K562 (cell line): ENCODE results near the gene C1QTNF3. TPM values are rescaled to one million over a fixed set of nuclear protein-coding genes. Genes with fewer than 3 reads are reported as not detected.

ENCODE experiments used
- ATAC-seq: fragments of 200-7000 bp; cut with Tn5 transposase; 3 replicates; pipeline ENCODE4 v1.9.1; 2020; ENCODE audit warnings: moderate library complexity
- BruUV-seq: library from RNA; stranded (reverse); fragments of 400-500 nt; replicated peaks from 2 replicates; lab custom pipeline; 2021; lab: Mats Ljungman, UMichigan
- CTCF ChIA-PET: fragments of 300-600 bp; formaldehyde crosslinking; extraction: SDS; loops from one replicate; lab custom pipeline; 2021; ENCODE audit warnings: low intra/inter-chr PET ratio; lab: Yijun Ruan, JAX
- POLR2A ChIA-PET: fragments of 300-600, 350-650 bp; sonication (Branson Sonifier 250); formaldehyde crosslinking; extraction: SDS; loops from one replicate; lab custom pipeline; 2021; ENCODE audit warnings: antibody characterized with exemption, inconsistent platforms; lab: Yijun Ruan, JAX
- DNase-seq, 4 experiments: peaks; one replicate each; pipeline versions ENCODE4 v3.0.0 to v3.0.0-alpha.2; 2011 to 2018; ENCODE audit warnings: low spot score in 3 of 4, mixed read lengths in 3 of 4; ENCODE audit errors: extremely low read depth in 1 of 4
- FAIRE-seq: peaks from 2 replicates; lab custom pipeline; 2011; peaks lifted over from hg19 to GRCh38; lab: Jason Lieb, UNC
- H2AFZ ChIP-seq: 2 replicates; pipeline ENCODE4 v1.6.0; 2011; ENCODE audit warnings: low read depth, low read length, control low read depth, inconsistent platforms
- H3K27ac ChIP-seq: fragments of 200-600 bp; 3 replicates; pipeline ENCODE4 v1.8.0; 2011; ENCODE audit warnings: low read depth, mild to moderate bottlenecking, control low read depth, inconsistent platforms, low read length, moderate library complexity, mixed read lengths; ENCODE audit errors: extremely low read depth
- H3K27me3 ChIP-seq, 2 experiments: fragments of 300-600 bp in 1 of 2; 2 replicates in 1 of 2; 3 replicates in 1 of 2; pipeline versions ENCODE4 v1.6.0 to v1.8.0; 2011; ENCODE audit warnings: inconsistent platforms in 2 of 2, low read length in 2 of 2, mild to moderate bottlenecking in 1 of 2, mixed read lengths in 1 of 2, moderate library complexity in 1 of 2; ENCODE audit not compliant: control insufficient read depth in 2 of 2, insufficient read depth in 2 of 2
- H3K36me3 ChIP-seq: fragments of 300-600 bp; 3 replicates; pipeline ENCODE4 v1.8.0; 2011; ENCODE audit warnings: mild to moderate bottlenecking, low read length, inconsistent platforms; ENCODE audit not compliant: control insufficient read depth, insufficient read depth
- H3K4me1 ChIP-seq, 2 experiments: fragments of 200-600 bp in 1 of 2; replicated peaks in 1 of 2; 2 replicates in 1 of 2; 3 replicates in 1 of 2; pipeline versions ENCODE4 v1.5.1 to v1.8.0; 2011; ENCODE audit warnings: inconsistent platforms in 2 of 2, low read length in 2 of 2, mild to moderate bottlenecking in 1 of 2, mixed read lengths in 1 of 2, moderate library complexity in 1 of 2; ENCODE audit not compliant: control insufficient read depth in 2 of 2, insufficient read depth in 2 of 2
- H3K4me2 ChIP-seq: 2 replicates; pipeline ENCODE4 v1.6.1; 2011; ENCODE audit warnings: low read length, control low read depth, inconsistent platforms, mixed read lengths; ENCODE audit not compliant: insufficient read depth
- H3K4me3 ChIP-seq: fragments of 200-600 bp; sonication (generic), shearing (Covaris generic); 2 replicates; pipeline ENCODE4 v1.5.1; 2016; ENCODE audit warnings: control low read depth, inconsistent platforms
- H3K79me2 ChIP-seq: fragments of 200-600 bp; 3 replicates; pipeline ENCODE4 v1.8.0; 2011; ENCODE audit warnings: low read length, inconsistent platforms; ENCODE audit not compliant: control insufficient read depth, insufficient read depth
- H3K9ac ChIP-seq, 2 experiments: 2 replicates each; pipeline versions ENCODE4 v1.6.0 to v1.6.1; 2011; ENCODE audit warnings: low read depth in 2 of 2, low read length in 2 of 2, control low read depth in 1 of 2, inconsistent platforms in 1 of 2, mild to moderate bottlenecking in 1 of 2, mixed read lengths in 1 of 2; ENCODE audit not compliant: insufficient read depth in 1 of 2
- H3K9me1 ChIP-seq: one replicate; pipeline ENCODE4 v1.6.0; 2011; ENCODE audit warnings: inconsistent platforms, mild to moderate bottlenecking, low read length, moderate library complexity; ENCODE audit not compliant: control insufficient read depth, insufficient read depth
- H3K9me3 ChIP-seq: replicated peaks from 2 replicates; pipeline ENCODE4 v1.5.1; 2011; ENCODE audit warnings: low read depth, low read length, inconsistent platforms; ENCODE audit not compliant: control insufficient read depth, insufficient read depth
- H4K20me1 ChIP-seq: replicated peaks from 2 replicates; pipeline ENCODE4 v1.6.1; 2011; ENCODE audit warnings: low read length, inconsistent platforms, mixed read lengths; ENCODE audit not compliant: control insufficient read depth, insufficient read depth
- MTA2 ChIP-seq: fragments of 450-650 bp; IDR thresholded peaks from 2 replicates; pipeline ENCODE4 v1.6.1; 2016; ENCODE audit warnings: low read depth
- SIX5 ChIP-seq, 2 experiments: IDR thresholded peaks; 2 replicates each; pipeline ENCODE4 v1.6.1; 2011; ENCODE audit warnings: low read length in 2 of 2, borderline replicate concordance in 1 of 2, low read depth in 1 of 2, mild to moderate bottlenecking in 1 of 2, moderate library complexity in 1 of 2; ENCODE audit not compliant: insufficient read depth in 1 of 2
- ZNF184 ChIP-seq: sonication (generic); formaldehyde crosslinking; IDR thresholded peaks from 2 replicates; pipeline ENCODE4 v1.5.0; 2020; ENCODE audit warnings: missing genetic modification reagents
- WGBS: fragments of 100-300 bp; shearing (Covaris generic); methylation state at CpG from one replicate; pipeline ENCODE4 v1.1.6; 2016; ENCODE audit warnings: low coverage, mixed read lengths; ENCODE audit not compliant: insufficient coverage; ENCODE audit errors: missing lambda C conversion rate; 5-methylcytosine and 5-hydroxymethylcytosine counted together
- in situ Hi-C: fragments of 300-500 bp; cut with MboI; formaldehyde crosslinking; loops from 4 replicates; pipeline ENCODE4 v1.15.0; 2018; ENCODE audit warnings: inconsistent platforms, mixed read lengths
- intact Hi-C: fragments of 100-400 bp; cut with micrococcal nuclease; formaldehyde crosslinking; loops from 2 replicates; pipeline ENCODE4 v1.14.2; 2022
- polyA plus RNA-seq, 8 experiments: library from polyadenylated mRNA; depleted of rRNA in 4 of 8; stranded (reverse) in 5 of 8; unstranded in 3 of 8; fragments of >200 nt; fragmentation: Nextera tagmentation in 2 of 8; fragmentation: Illumina TruSeq in 1 of 8; extraction: Ambion mirVana in 2 of 8; extraction: Trizol in 1 of 8; gene quantifications; 2 replicates each; pipeline versions ENCODE4 v1.2.1 to v1.2.3, GENCODE V29; 2011 to 2014; ENCODE audit warnings: inconsistent platforms in 1 of 8, missing spikeins in 1 of 8
- total RNA-seq, 7 experiments: library from RNA; depleted of rRNA in 6 of 7; stranded (reverse); fragments of >200 nt in 6 of 7; fragmentation: Illumina TruSeq in 2 of 7; extraction: Trizol in 2 of 7; gene quantifications; 2 replicates each; pipeline versions ENCODE4 v1.2.1 to v1.2.3, GENCODE V29; 2011 to 2021; ENCODE audit warnings: low replicate concordance in 1 of 7
- TF ChIP-seq, protein P1 (sequence below), 2 experiments: fragments of 450-650 bp; conservative IDR thresholded peaks; 2 replicates each; pipeline ENCODE4 v1.6.1; 2017; ENCODE audit warnings: mild to moderate bottlenecking in 2 of 2, moderate library complexity in 2 of 2
- TF ChIP-seq, protein P2 (sequence below): fragments of 450-650 bp; formaldehyde crosslinking; conservative IDR thresholded peaks from 2 replicates; pipeline ENCODE4 v1.4.0; 2022; ENCODE audit warnings: mild to moderate bottlenecking, missing genetic modification characterization
- TF ChIP-seq, protein P3 (sequence below): fragments of 450-650 bp; IDR thresholded peaks from 2 replicates; pipeline ENCODE4 v1.6.1; 2016; ENCODE audit warnings: mild to moderate bottlenecking, moderate library complexity

Gene C1QTNF3
- total and polyA plus RNA-seq, 9 of the 15 experiments (the other 6 are each of a cell fraction or from before 2014, with no cell fraction given) = 0.51 to 3.3 (median 2.0) TPM

DNA sequence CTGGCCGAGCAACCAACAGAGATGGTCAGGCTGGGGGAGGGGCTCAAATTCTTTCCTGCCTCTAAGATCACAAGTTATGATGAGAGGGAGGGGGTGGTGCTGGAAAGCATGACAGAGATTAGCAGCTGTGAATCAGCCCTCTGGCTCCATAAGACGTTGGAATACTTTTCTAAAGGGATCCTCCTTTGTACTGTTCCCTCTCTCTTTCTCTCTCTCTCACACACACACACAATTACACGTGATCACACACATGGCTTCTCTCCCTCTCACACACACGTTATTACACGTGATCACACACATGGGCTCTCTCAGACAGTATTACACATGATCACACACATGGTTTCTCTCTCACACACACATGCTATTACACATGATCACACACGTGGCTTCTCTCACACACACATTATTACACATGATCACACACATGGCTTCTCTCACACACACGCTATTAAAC is 58.3 kb downstream of the C1QTNF3 start, which contains the start of gene SLC45A2:
TSS of gene SLC45A2 (minus strand) at position 23 of the 454 bp plus-strand sequence. CDS start 110 bp downstream, outside the sequence.
- in situ Hi-C loops = no loop called here
- CTCF ChIA-PET = no interaction called here
- BruUV-seq = no TSS peak
- TF ChIP-seq, protein P1, sequence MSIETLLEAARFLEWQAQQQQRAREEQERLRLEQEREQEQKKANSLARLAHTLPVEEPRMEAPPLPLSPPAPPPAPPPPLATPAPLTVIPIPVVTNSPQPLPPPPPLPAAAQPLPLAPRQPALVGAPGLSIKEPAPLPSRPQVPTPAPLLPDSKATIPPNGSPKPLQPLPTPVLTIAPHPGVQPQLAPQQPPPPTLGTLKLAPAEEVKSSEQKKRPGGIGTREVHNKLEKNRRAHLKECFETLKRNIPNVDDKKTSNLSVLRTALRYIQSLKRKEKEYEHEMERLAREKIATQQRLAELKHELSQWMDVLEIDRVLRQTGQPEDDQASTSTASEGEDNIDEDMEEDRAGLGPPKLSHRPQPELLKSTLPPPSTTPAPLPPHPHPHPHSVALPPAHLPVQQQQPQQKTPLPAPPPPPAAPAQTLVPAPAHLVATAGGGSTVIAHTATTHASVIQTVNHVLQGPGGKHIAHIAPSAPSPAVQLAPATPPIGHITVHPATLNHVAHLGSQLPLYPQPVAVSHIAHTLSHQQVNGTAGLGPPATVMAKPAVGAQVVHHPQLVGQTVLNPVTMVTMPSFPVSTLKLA (conservative IDR thresholded peaks at IDR 0.05) = peak; percentile 62 to 73
- TF ChIP-seq MTA2 = 0 out of 2 replicates have a peak, but pooled peaks have one; percentile 5
- TF ChIP-seq ZNF184 (CRISPR knock-in tag) = no peak
- TF ChIP-seq SIX5 (IDR thresholded peaks at IDR 0.05; ENCODE audit: borderline replicate concordance in 1 of 2, insufficient read depth in 1 of 2, low read depth in 1 of 2, low read length in 2 of 2) = no peak
- TF ChIP-seq, protein P2, sequence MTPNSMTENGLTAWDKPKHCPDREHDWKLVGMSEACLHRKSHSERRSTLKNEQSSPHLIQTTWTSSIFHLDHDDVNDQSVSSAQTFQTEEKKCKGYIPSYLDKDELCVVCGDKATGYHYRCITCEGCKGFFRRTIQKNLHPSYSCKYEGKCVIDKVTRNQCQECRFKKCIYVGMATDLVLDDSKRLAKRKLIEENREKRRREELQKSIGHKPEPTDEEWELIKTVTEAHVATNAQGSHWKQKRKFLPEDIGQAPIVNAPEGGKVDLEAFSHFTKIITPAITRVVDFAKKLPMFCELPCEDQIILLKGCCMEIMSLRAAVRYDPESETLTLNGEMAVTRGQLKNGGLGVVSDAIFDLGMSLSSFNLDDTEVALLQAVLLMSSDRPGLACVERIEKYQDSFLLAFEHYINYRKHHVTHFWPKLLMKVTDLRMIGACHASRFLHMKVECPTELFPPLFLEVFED (CRISPR knock-in tag) = peak; percentile 80; the same call in 1 of the 2 replicates
- TF ChIP-seq, protein P3, sequence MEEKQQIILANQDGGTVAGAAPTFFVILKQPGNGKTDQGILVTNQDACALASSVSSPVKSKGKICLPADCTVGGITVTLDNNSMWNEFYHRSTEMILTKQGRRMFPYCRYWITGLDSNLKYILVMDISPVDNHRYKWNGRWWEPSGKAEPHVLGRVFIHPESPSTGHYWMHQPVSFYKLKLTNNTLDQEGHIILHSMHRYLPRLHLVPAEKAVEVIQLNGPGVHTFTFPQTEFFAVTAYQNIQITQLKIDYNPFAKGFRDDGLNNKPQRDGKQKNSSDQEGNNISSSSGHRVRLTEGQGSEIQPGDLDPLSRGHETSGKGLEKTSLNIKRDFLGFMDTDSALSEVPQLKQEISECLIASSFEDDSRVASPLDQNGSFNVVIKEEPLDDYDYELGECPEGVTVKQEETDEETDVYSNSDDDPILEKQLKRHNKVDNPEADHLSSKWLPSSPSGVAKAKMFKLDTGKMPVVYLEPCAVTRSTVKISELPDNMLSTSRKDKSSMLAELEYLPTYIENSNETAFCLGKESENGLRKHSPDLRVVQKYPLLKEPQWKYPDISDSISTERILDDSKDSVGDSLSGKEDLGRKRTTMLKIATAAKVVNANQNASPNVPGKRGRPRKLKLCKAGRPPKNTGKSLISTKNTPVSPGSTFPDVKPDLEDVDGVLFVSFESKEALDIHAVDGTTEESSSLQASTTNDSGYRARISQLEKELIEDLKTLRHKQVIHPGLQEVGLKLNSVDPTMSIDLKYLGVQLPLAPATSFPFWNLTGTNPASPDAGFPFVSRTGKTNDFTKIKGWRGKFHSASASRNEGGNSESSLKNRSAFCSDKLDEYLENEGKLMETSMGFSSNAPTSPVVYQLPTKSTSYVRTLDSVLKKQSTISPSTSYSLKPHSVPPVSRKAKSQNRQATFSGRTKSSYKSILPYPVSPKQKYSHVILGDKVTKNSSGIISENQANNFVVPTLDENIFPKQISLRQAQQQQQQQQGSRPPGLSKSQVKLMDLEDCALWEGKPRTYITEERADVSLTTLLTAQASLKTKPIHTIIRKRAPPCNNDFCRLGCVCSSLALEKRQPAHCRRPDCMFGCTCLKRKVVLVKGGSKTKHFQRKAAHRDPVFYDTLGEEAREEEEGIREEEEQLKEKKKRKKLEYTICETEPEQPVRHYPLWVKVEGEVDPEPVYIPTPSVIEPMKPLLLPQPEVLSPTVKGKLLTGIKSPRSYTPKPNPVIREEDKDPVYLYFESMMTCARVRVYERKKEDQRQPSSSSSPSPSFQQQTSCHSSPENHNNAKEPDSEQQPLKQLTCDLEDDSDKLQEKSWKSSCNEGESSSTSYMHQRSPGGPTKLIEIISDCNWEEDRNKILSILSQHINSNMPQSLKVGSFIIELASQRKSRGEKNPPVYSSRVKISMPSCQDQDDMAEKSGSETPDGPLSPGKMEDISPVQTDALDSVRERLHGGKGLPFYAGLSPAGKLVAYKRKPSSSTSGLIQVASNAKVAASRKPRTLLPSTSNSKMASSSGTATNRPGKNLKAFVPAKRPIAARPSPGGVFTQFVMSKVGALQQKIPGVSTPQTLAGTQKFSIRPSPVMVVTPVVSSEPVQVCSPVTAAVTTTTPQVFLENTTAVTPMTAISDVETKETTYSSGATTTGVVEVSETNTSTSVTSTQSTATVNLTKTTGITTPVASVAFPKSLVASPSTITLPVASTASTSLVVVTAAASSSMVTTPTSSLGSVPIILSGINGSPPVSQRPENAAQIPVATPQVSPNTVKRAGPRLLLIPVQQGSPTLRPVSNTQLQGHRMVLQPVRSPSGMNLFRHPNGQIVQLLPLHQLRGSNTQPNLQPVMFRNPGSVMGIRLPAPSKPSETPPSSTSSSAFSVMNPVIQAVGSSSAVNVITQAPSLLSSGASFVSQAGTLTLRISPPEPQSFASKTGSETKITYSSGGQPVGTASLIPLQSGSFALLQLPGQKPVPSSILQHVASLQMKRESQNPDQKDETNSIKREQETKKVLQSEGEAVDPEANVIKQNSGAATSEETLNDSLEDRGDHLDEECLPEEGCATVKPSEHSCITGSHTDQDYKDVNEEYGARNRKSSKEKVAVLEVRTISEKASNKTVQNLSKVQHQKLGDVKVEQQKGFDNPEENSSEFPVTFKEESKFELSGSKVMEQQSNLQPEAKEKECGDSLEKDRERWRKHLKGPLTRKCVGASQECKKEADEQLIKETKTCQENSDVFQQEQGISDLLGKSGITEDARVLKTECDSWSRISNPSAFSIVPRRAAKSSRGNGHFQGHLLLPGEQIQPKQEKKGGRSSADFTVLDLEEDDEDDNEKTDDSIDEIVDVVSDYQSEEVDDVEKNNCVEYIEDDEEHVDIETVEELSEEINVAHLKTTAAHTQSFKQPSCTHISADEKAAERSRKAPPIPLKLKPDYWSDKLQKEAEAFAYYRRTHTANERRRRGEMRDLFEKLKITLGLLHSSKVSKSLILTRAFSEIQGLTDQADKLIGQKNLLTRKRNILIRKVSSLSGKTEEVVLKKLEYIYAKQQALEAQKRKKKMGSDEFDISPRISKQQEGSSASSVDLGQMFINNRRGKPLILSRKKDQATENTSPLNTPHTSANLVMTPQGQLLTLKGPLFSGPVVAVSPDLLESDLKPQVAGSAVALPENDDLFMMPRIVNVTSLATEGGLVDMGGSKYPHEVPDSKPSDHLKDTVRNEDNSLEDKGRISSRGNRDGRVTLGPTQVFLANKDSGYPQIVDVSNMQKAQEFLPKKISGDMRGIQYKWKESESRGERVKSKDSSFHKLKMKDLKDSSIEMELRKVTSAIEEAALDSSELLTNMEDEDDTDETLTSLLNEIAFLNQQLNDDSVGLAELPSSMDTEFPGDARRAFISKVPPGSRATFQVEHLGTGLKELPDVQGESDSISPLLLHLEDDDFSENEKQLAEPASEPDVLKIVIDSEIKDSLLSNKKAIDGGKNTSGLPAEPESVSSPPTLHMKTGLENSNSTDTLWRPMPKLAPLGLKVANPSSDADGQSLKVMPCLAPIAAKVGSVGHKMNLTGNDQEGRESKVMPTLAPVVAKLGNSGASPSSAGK = peak; percentile 65; the same call in 1 of the 2 replicates

More for the DNA sequence above, 58.3 kb downstream of the C1QTNF3 start, which contains the start of gene SLC45A2:
- peaks cover 6 to 14% of the 10 kb centered on the region in 2 experiments; a peak in 4 of 5 replicates for H3K4me1 ChIP-seq
- H3K79me2 ChIP-seq = no peaks in the 10 kb centered on the region
- H3K36me3 ChIP-seq = no peaks in the 10 kb centered on the region
- intact Hi-C loops = no loop called here
- no peak within 1 kb of the TSS; the same call in 2 of the 3 replicates for H3K27ac ChIP-seq
- peak within 1 kb of the TSS; percentile 60 for H3K4me2 ChIP-seq
- peak in 1 of 4 experiments; percentile 56 for DNase-seq
- H3K9ac ChIP-seq = peak within 1 kb of the TSS; percentile 7 to 15; a peak in 1 of 4 replicates
- WGBS = 5% methylated on average over 6 of the region's 7 CpGs
- FAIRE-seq = no peak
- peaks cover 5% of the 10 kb centered on the region; the same call in 1 of the 2 replicates for H3K9me3 ChIP-seq
- peak; percentile 68 for ATAC-seq
- no peak within 1 kb of the TSS for H3K4me3 ChIP-seq
- peaks cover 9 to 11% of the 10 kb centered on the region in 2 experiments; a peak in 4 of 5 replicates for H3K27me3 ChIP-seq
- H3K9me1 ChIP-seq = no peaks in the 10 kb centered on the region
- H4K20me1 ChIP-seq = no peaks in the 10 kb centered on the region
- peak within 1 kb of the TSS; percentile 71 for H2AFZ ChIP-seq
- POLR2A ChIA-PET = no interaction called here
